ENCODE data around the gene EXOC4. TPM values are rescaled to one million over a fixed set of nuclear protein-coding genes. Genes with fewer than 3 reads are reported as not detected.
A peak's percentile ranks its signal among the peaks of the same experiment; 100 is the strongest.

Gene EXOC4
- total and polyA plus RNA-seq, 4 donors = 47.5 to 100 (median 72.3) TPM

- H3K27me3 ChIP-seq (ENCODE audit: control insufficient read depth, insufficient read depth, low read length) = no peaks in the 10 kb centered on the region
- H3K9me3 ChIP-seq (ENCODE audit: control insufficient read depth, insufficient read depth, low read length) = no peaks in the 10 kb centered on the region
- 100% methylated on average over 1 of the region's 2 CpGs for WGBS (ENCODE audit: insufficient coverage)
- no peak for DNase-seq (ENCODE audit: low read depth in 4 of 6, low spot score in 6 of 6)
- no peak overlapping the region for H3K27ac ChIP-seq (ENCODE audit: low read depth, low read length)
- no peaks in the 10 kb centered on the region for H3K36me3 ChIP-seq (ENCODE audit: control insufficient read depth, insufficient read depth, low read length)
- H3K4me1 ChIP-seq (ENCODE audit: control insufficient read depth, insufficient read depth, low read length) = no peaks in the 10 kb centered on the region
- no peak overlapping the region for H3K4me3 ChIP-seq (ENCODE audit: low read depth, low read length)
Measured at GRCh38 chr7:133911724-133912123, 658.8 kb downstream of the EXOC4 start.

- no peaks in the 10 kb centered on the region for H3K9me3 ChIP-seq (ENCODE audit: control insufficient read depth, insufficient read depth, low read length)
- WGBS (ENCODE audit: insufficient coverage) = 97% methylated on average over 2 of the region's 2 CpGs
- no peaks in the 10 kb centered on the region for H3K27me3 ChIP-seq (ENCODE audit: control insufficient read depth, insufficient read depth, low read length)
- no peaks in the 10 kb centered on the region for H3K36me3 ChIP-seq (ENCODE audit: control insufficient read depth, insufficient read depth, low read length)
- H3K27ac ChIP-seq (ENCODE audit: low read depth, low read length) = no peak overlapping the region
- H3K4me3 ChIP-seq (ENCODE audit: low read depth, low read length) = no peak overlapping the region
- no peak for DNase-seq (ENCODE audit: low read depth in 4 of 6, low spot score in 6 of 6)
- H3K4me1 ChIP-seq (ENCODE audit: control insufficient read depth, insufficient read depth, low read length) = no peaks in the 10 kb centered on the region
Measured at GRCh38 chr7:133912916-133913697, 660.2 kb downstream of the EXOC4 start.

GRCh38 chr7:133916621-133917020, 663.7 kb downstream of the EXOC4 start:
- H3K4me3 ChIP-seq (ENCODE audit: low read depth, low read length) = no peak overlapping the region
- H3K4me1 ChIP-seq (ENCODE audit: control insufficient read depth, insufficient read depth, low read length) = no peaks in the 10 kb centered on the region
- no peaks in the 10 kb centered on the region for H3K36me3 ChIP-seq (ENCODE audit: control insufficient read depth, insufficient read depth, low read length)
- no peaks in the 10 kb centered on the region for H3K27me3 ChIP-seq (ENCODE audit: control insufficient read depth, insufficient read depth, low read length)
- DNase-seq (ENCODE audit: low read depth in 4 of 6, low spot score in 6 of 6) = no peak
- H3K9me3 ChIP-seq (ENCODE audit: control insufficient read depth, insufficient read depth, low read length) = no peaks in the 10 kb centered on the region
- no peak overlapping the region for H3K27ac ChIP-seq (ENCODE audit: low read depth, low read length)
- WGBS (ENCODE audit: insufficient coverage) = 95% methylated on average over 2 of the region's 3 CpGs

GRCh38 chr7:133919810-133920209, 666.9 kb downstream of the EXOC4 start:
- Histone ChIP-seq H3K4me3 (ENCODE audit: low read depth, low read length) (no peak overlapping the region), H3K9me3 (ENCODE audit: control insufficient read depth, insufficient read depth, low read length) (no peaks in the 10 kb centered on the region), H3K4me1 (ENCODE audit: control insufficient read depth, insufficient read depth, low read length) (no peaks in the 10 kb centered on the region), H3K27me3 (ENCODE audit: control insufficient read depth, insufficient read depth, low read length) (no peaks in the 10 kb centered on the region), H3K36me3 (ENCODE audit: control insufficient read depth, insufficient read depth, low read length) (no peaks in the 10 kb centered on the region), H3K27ac (ENCODE audit: low read depth, low read length) (no peak overlapping the region)
- DNase-seq (ENCODE audit: low read depth in 4 of 6, low spot score in 6 of 6) = no peak

GRCh38 chr7:133921635-133922182, 668.8 kb downstream of the EXOC4 start:
- Histone ChIP-seq H3K9me3 (ENCODE audit: control insufficient read depth, insufficient read depth, low read length) (no peaks in the 10 kb centered on the region), H3K27ac (ENCODE audit: low read depth, low read length) (no peak overlapping the region), H3K36me3 (ENCODE audit: control insufficient read depth, insufficient read depth, low read length) (no peaks in the 10 kb centered on the region), H3K4me1 (ENCODE audit: control insufficient read depth, insufficient read depth, low read length) (no peaks in the 10 kb centered on the region), H3K27me3 (ENCODE audit: control insufficient read depth, insufficient read depth, low read length) (no peaks in the 10 kb centered on the region), H3K4me3 (ENCODE audit: low read depth, low read length) (no peak overlapping the region)
- DNase-seq (ENCODE audit: low read depth in 4 of 6, low spot score in 6 of 6) = no peak

- H3K4me3 ChIP-seq (ENCODE audit: low read depth, low read length) = no peak overlapping the region
- no peak for DNase-seq (ENCODE audit: low read depth in 4 of 6, low spot score in 6 of 6)
- H3K4me1 ChIP-seq (ENCODE audit: control insufficient read depth, insufficient read depth, low read length) = no peaks in the 10 kb centered on the region
- no peaks in the 10 kb centered on the region for H3K27me3 ChIP-seq (ENCODE audit: control insufficient read depth, insufficient read depth, low read length)
- H3K27ac ChIP-seq (ENCODE audit: low read depth, low read length) = no peak overlapping the region
- no CpG with 5 or more reads among the region's 4 CpGs for WGBS (ENCODE audit: insufficient coverage)
- no peaks in the 10 kb centered on the region for H3K9me3 ChIP-seq (ENCODE audit: control insufficient read depth, insufficient read depth, low read length)
- H3K36me3 ChIP-seq (ENCODE audit: control insufficient read depth, insufficient read depth, low read length) = no peaks in the 10 kb centered on the region
Measured at GRCh38 chr7:133923974-133924373, 671.1 kb downstream of the EXOC4 start.

GRCh38 chr7:133931053-133931452, 678.2 kb downstream of the EXOC4 start:
- WGBS (ENCODE audit: insufficient coverage) = no CpG with 5 or more reads among the region's 1 CpG
- H3K9me3 ChIP-seq (ENCODE audit: control insufficient read depth, insufficient read depth, low read length) = no peaks in the 10 kb centered on the region
- no peak overlapping the region for H3K4me3 ChIP-seq (ENCODE audit: low read depth, low read length)
- H3K4me1 ChIP-seq (ENCODE audit: control insufficient read depth, insufficient read depth, low read length) = peaks cover 4% of the 10 kb centered on the region
- H3K36me3 ChIP-seq (ENCODE audit: control insufficient read depth, insufficient read depth, low read length) = no peaks in the 10 kb centered on the region
- H3K27me3 ChIP-seq (ENCODE audit: control insufficient read depth, insufficient read depth, low read length) = no peaks in the 10 kb centered on the region
- H3K27ac ChIP-seq (ENCODE audit: low read depth, low read length) = no peak overlapping the region
- DNase-seq (ENCODE audit: low read depth in 4 of 6, low spot score in 6 of 6) = no peak

GRCh38 chr7:133932591-133932990, 679.7 kb downstream of the EXOC4 start:
- H3K4me3 ChIP-seq (ENCODE audit: low read depth, low read length) = no peak overlapping the region
- H3K9me3 ChIP-seq (ENCODE audit: control insufficient read depth, insufficient read depth, low read length) = no peaks in the 10 kb centered on the region
- H3K4me1 ChIP-seq (ENCODE audit: control insufficient read depth, insufficient read depth, low read length) = peaks cover 4% of the 10 kb centered on the region
- no peaks in the 10 kb centered on the region for H3K36me3 ChIP-seq (ENCODE audit: control insufficient read depth, insufficient read depth, low read length)
- H3K27ac ChIP-seq (ENCODE audit: low read depth, low read length) = no peak overlapping the region
- no peak for DNase-seq (ENCODE audit: low read depth in 4 of 6, low spot score in 6 of 6)
- WGBS (ENCODE audit: insufficient coverage) = 0% methylated on average over 1 of the region's 1 CpG
- H3K27me3 ChIP-seq (ENCODE audit: control insufficient read depth, insufficient read depth, low read length) = no peaks in the 10 kb centered on the region

- peaks cover 4% of the 10 kb centered on the region for H3K4me1 ChIP-seq (ENCODE audit: control insufficient read depth, insufficient read depth, low read length)
- WGBS (ENCODE audit: insufficient coverage) = 45% methylated on average over 4 of the region's 9 CpGs
- H3K36me3 ChIP-seq (ENCODE audit: control insufficient read depth, insufficient read depth, low read length) = no peaks in the 10 kb centered on the region
- H3K4me3 ChIP-seq (ENCODE audit: low read depth, low read length) = no peak overlapping the region
- no peak overlapping the region for H3K27ac ChIP-seq (ENCODE audit: low read depth, low read length)
- peak in 1 of 6 donors; percentile 21 for DNase-seq (ENCODE audit: low read depth in 4 of 6, low spot score in 6 of 6)
- no peaks in the 10 kb centered on the region for H3K9me3 ChIP-seq (ENCODE audit: control insufficient read depth, insufficient read depth, low read length)
- H3K27me3 ChIP-seq (ENCODE audit: control insufficient read depth, insufficient read depth, low read length) = no peaks in the 10 kb centered on the region
Measured at GRCh38 chr7:133934262-133934976, 681.5 kb downstream of the EXOC4 start.

- no peak overlapping the region for H3K27ac ChIP-seq (ENCODE audit: low read depth, low read length)
- no CpG with 5 or more reads among the region's 2 CpGs for WGBS (ENCODE audit: insufficient coverage)
Measured at GRCh38 chr7:133934977-133935330, 682.1 kb downstream of the EXOC4 start.

More at GRCh38 chr7:133934977-133935330, 682.1 kb downstream of the EXOC4 start:
- DNase-seq (ENCODE audit: low read depth in 4 of 6, low spot score in 6 of 6) = no peak
- H3K9me3 ChIP-seq (ENCODE audit: control insufficient read depth, insufficient read depth, low read length) = no peaks in the 10 kb centered on the region
- no peaks in the 10 kb centered on the region for H3K36me3 ChIP-seq (ENCODE audit: control insufficient read depth, insufficient read depth, low read length)
- H3K4me3 ChIP-seq (ENCODE audit: low read depth, low read length) = no peak overlapping the region
- H3K4me1 ChIP-seq (ENCODE audit: control insufficient read depth, insufficient read depth, low read length) = peaks cover 4% of the 10 kb centered on the region
- H3K27me3 ChIP-seq (ENCODE audit: control insufficient read depth, insufficient read depth, low read length) = no peaks in the 10 kb centered on the region
